Activated CD4-positive, alpha-beta T cell treated with anti-CD3 and anti-CD28 coated beads, Interleukin-2, amount 50 U/mL, for 1 hour (primary cell): Measurements from ENCODE around the gene TCP10L.
"Not testable (repeated sequence)": the region's sequence is repeated elsewhere in the genome, so short reads cannot be mapped to it uniquely, and the experiment has no call there.

Experiments used
- DNase-seq: peaks from one replicate; pipeline ENCODE4 v3.0.0-alpha.2; 2020

The TCP10L gene

DNA sequence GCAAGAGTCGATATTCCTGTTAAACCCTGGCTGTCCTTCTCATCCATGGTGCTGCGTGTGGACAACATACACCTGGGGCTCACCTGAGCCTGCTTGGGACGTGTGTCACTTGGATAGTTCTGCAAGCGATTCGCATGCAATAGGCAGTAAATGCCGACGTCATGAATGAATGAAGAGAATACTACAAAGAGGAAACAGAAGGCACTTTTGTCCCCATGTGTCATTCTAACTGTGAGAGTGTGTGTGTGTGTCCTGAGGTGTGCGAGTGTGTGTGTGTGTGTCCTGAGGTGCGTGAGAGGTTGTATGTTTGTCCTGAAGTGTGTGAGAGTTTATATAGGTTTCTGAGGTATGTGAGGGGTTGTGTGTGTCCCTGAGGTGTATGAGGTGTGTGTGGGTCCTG is 647 bp upstream of the TCP10L start:
- no peak for DNase-seq

DNA sequence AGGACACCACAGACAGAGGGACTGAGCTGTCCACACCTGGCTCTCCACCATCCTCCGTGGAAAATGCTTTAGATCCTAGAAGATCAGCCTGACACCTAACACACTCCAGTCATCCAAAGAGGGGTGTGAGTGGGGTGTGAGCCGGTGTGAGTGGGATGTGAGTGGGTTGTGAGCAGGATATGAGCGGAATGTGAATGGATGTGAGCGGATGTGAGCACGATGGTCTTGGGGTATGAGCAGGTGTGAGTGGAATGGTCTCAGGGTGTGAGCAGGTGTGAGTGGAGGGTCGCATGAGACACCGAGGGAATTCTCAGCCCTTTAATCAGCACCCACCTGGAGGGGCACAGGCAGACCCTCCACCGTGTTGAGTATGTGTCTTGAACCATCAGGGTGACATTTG is 851 bp downstream of the TCP10L start:
- no peak for DNase-seq

DNA sequence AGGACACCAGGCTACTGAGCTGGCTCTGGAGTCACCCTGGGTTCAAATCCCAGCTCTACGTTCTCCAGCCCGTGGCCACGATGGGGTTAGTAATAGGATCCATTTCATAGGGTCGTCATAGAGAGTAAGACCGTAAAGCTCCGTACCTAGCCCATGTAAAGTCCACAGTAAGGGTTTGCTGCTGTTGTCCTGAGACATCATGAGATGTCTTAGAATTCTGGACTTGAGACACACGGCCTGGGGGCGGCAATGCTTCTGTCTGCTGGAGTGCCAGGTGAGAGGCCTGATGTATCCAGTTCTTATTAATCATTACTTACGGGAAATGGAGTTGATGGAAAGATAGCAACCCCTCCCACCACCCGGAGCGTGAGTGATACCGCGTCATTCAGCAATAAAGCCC is 3.6 kb downstream of the TCP10L start:
- DNase-seq = no peak

DNA sequence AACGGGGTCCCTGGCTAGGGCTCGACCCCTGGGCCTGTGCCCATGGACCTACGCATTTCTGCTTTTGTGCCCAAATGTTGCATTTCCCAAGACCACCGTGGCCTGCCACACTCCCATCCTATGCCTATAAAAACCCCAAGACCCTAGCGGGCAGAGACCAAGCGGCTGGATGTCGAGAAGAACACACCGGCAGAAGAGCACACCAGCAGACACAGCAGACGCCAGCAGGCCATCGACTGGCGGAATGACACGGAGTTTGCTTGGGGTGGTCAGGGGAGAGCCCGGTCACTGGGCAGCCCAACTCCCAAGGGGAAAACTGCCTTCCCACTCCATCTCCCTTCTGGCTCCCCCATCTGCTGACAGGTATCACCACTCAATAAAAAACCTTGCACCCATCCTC is 4.4 kb downstream of the TCP10L start:
- no peak for DNase-seq

DNA sequence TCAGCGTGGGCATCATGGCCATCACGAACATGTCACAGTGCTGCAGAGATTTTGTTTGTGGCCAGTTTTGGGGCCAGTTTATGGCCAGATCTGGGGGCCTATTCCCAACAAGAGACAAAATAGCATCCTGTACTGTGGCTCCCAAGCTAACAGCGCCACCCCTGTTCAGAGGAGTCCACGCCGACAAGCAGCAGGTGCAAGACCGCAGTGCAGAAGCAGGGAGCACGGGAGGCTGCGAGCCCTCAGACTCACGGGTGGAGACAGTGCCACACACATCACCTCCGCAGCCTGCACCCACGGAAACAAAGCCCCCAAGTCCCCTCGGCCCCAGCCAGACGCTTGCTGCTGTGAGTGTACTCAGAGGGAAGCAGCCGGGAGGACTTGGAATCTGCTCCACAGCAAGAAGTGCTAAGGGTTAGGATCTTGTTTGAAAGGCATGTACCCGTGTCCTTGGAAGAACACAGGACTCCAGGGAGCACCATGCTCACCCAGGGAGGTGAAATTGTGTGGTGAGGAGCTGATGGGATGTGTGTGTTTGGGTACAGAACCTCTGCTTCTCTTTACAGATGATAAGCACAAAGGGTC is 7.1 kb downstream of the TCP10L start:
- peak; percentile 16 for DNase-seq

DNA sequence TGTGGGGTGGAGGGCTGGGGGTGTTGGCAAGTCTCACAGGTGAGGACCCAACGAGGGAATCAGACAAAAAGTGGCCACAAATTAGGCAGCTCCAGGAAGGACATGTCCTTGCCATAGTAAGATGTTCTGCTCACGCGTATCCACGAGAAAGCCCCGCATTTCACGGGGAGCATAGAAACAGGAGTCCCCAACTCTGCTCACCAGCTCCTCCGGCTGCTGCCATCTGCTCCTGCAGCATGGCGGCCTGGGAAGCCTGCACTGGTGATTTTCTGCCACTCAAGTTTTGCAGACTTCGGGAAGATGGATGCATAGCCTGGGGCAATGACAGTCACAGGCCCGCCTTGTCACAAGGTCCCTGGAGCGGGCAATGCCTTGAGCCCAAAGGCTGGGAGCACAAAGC is 9.3 kb downstream of the TCP10L start:
- no peak for DNase-seq

DNA sequence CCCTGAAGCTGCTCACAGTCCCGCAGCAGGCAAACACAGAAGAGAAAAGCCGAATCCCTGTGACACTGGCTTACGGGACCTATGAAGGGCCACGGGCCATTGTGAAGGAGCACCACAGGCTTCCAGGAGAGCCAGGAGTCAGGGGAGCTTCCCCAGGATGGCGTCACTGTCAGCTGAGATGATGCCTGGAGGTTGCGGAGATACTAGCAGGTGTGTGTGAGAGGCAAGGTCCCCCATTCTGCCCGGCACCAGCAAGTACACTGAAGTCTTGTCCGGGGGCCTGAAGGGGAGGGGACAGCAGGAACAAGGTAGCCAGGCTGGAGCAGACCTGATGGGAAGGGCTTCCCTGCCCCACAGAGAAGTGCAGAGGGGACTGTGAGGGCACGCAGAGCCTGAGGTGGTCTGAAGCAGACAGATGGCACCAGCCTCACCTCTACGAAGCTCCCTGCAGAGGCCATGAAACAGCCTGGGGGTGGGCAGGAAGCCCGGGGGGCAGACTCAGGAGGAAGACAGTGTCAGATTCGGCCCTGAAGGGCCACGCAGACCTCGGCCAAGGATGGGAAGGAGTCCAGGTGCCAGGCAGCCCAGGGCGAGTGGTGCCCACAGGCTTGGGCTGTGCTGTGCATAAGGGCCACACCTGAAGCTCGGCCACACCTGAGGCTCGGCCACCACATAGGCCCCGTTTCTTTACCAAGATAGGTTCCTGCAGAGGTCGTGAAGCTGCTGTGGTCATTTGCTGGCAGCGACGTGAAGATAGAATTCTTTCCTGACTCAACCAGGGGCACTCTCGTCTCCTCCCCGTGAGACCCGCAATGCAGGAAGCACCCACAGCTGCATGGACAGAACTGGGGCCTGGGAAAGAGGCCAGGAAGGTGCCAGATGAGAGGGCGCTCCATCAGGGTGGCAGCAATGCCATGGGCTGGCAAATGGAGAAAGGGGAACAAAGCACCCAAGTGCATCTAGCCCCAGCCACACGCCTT is 10.1 kb downstream of the TCP10L start:
- no peak for DNase-seq

DNA sequence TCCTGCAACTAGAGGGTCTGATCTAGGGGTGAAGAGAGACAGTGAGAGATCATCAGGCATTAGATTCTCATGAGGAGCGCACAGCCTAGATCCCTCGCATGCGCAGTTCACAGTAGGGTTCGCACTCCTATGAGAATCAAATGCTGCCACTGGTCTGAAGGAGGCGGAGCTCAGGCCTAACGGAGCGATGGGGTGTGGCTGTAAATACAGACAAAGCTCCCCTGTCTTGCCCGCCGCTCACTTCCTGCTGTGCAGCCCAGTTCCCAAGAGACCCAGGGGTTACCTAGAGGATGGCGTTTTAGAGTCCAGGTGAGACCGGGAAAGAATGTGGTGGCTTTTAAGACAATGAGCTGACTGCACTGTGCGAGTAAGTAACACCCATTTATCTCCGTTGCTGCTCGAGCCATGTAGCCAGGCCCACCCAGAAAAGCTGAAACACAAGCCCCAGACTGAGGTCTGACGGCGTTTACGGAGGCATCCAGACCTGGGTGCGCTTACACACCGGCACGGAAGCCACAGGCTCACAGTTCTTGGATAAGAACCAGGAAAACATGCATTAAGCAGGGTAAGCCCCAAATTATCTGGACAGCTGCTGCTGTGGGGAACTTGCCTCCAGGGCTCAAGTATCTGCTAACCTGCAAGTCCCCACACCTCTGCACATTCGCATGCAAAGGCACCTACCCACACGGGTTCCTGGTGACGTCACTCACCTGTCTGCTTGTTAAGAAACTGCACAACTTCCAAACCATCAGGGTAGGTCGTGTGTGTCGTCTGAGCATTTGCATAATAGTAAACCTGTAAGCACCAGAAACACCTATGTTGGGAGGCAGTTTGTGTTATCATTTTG is 12.5 kb downstream of the TCP10L start:
- DNase-seq = no peak

- no peak for DNase-seq
These were observed 14.9 kb downstream of the TCP10L start for GRCh38 chr21:32570456-32570855.

GRCh38 chr21:32569261-32570230 is 15.8 kb downstream of the TCP10L start:
- DNase-seq = peak; percentile 79

DNA sequence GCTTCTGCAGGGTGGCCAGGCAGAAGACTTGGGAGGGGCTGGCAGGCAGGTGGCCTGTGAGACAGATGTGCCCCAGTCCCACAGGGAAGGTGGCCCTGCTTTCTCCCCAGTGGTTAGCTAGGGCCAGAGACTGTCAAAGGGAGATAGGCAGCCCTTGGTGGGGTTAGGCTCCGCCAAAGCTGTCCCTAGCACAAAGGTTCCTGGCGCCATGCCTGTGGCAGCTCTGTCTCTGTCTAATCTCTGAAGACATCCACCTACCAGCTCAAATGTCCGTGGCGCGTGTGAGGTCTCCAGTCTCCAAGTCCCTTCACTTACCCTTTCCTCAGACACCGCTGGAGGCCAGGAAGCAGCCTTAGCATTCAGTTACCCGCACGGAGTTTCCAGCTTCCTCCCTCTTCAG is 17.7 kb downstream of the TCP10L start:
- DNase-seq = no peak

GRCh38 chr21:32566741-32567389 is 18.5 kb downstream of the TCP10L start:
- DNase-seq = no peak

DNA sequence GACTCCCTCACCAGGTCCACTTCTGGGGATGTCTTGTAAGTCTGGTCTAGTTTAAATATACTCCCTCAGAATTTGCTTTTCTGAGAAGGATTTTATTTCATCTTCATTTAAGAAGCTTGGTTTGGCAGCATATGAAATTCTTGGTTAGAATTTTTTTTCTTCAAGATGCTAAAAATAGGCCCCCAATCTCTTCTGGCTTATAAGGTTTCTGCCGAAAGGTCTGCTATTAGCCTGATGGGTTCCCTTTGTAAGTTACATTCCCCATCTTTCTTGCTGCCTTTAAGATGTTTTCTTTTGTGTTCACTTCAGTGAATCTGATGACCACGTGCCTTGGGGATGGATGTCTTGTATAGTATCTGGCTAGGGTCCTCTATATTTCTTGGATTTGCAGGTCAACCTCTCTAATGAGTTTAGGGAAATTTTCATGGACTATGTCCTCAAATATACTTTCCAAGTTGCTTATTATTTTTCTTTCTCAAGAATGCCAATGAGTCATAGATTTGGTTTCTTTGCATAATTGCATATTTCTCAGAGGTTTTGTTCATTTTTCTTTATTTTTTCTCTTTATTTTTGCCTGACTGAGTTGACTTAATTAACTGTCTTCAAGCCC is 19.4 kb downstream of the TCP10L start:
- no peak for DNase-seq

GRCh38 chr21:32562915-32563314 is 22.4 kb downstream of the TCP10L start:
- no peak for DNase-seq

DNA sequence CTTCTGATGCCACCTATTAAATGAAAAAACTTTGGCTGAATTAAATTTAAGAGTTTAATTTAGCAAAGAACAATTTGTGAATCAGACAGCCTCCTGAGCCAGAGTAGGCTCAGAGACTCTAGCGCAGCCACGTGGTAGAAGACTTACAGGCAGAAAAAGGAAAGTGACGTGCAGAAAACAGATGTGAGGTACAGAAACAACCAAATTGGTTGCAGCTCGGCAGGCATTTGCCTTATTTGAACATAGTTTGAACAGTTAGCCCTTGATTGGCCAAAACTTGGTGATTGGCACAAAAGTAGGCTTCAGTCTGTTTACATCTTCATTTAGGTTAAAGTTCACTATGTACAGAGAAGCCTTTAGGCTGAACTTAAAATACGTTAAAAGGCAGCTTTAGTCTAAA is 22.9 kb downstream of the TCP10L start:
- no peak for DNase-seq

DNA sequence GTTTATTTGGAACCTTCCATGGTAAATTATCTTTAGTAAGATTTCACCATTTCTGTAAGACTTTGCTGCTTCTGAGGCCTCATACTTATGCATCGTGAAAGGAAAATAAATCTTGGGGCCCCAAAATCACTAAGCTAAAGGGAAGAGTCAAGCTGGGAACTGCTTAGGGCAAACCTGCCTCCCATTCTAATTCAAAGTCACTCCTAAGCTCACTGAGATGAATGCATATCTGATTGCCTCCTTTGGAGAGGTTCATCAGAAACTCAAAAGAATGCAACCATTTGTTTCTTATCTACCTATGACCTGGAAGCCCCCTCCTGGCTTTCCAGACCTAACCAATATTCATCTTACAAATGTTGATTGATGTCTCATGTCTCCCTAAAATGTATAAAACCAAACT is 23.8 kb downstream of the TCP10L start:
- DNase-seq = not testable (repeated sequence)

DNA sequence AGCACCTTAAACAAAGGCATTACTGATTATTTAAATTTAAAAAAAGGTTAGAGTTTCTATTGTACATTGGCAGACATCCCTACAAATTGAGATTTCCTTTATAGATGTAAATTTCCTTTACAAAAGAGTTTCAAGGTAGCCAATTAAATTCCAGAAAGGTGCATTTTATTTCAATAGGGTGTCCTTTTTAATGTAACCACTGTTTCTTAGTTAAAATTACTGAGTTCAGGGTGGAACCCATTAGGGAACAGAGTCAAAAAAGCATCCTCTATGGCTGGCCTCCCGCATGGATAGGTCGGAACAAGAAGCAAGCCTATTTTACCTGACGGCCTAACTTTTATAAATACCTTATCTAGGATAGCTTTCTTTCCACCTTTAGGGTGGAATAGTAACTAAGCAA is 24.4 kb downstream of the TCP10L start:
- DNase-seq = no peak

DNA sequence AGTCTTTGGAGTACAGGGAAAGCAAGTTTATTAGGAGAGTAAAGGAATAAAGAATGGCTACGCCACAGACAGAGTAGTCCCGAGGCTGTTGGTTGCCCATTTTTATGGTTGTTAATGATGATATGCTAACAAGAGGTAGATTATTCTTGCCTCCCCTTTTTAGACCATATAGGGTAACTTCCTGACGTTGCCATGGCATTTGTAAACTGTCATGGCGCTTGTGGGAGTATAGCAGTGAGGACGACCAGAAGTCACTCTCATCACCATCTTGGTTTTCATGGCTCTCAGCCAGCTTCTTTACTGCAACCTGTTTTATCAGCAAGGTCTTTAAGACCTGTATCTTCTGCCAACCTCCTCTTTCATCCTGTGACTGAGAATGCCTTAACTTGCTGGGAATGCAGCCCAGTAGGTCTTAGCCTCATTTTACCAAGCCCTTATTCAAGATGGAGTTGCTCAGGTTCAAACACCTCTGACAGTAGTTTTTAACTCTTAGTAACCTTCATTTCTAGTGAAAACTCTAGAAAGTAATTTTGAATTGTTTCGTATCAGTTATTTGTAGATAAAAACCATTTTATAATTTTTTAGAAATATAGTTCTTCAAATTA is 26.2 kb downstream of the TCP10L start:
- DNase-seq = no peak

DNA sequence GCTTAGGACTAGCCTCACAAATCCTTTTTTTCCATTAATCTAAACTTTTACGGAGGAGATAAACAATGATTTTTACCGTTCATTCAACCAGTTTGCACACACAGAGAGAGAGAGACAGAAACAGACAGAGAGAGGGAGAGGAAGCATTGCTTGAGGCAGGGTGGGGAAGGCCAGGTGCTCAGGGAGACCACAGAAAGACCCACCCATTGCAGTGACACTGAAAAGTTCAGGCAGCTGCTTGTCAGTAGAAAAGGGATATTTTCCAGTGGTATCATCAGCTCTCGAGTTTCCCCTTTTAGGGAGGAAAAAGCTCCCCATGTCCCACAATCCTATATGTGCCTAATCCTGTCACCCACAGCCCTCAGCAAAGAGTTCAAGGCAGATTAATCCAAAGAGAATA is 27.2 kb downstream of the TCP10L start:
- DNase-seq = no peak

GRCh38 chr21:32554832-32555638 is 30.3 kb downstream of the TCP10L start:
- DNase-seq = no peak
